Mesenchymal stem cell (in vitro differentiated cells and primary cell): Measurements from ENCODE around the gene ZP3.
"Not testable (repeated sequence)": the region's sequence is repeated elsewhere in the genome, so short reads cannot be mapped to it uniquely, and the experiment has no call there.

Source experiments
- DNase-seq: peaks from one replicate; pipeline ENCODE4 v3.0.0-alpha.2; 2013
- H2AFZ ChIP-seq: one replicate; pipeline ENCODE4 v1.6.1; 2013; ENCODE audit warnings: low read depth, mild to moderate bottlenecking, control low read depth, inconsistent platforms, low read length, moderate library complexity
- H2AK5ac ChIP-seq: 2 replicates; pipeline ENCODE4 v1.6.1; 2013; ENCODE audit warnings: low read length, moderate library complexity, mild to moderate bottlenecking, inconsistent platforms; ENCODE audit not compliant: severe bottlenecking
- H2BK120ac ChIP-seq: one replicate; pipeline ENCODE4 v1.6.1; 2013; ENCODE audit warnings: low read depth, mild to moderate bottlenecking, inconsistent platforms, low read length, moderate library complexity
- H2BK12ac ChIP-seq, 2 experiments: one replicate each; pipeline ENCODE4 v1.6.1; 2013; ENCODE audit warnings: inconsistent platforms in 2 of 2, low read length in 2 of 2, mild to moderate bottlenecking in 2 of 2, moderate library complexity in 2 of 2, control low read depth in 1 of 2
- H2BK15ac ChIP-seq: one replicate; pipeline ENCODE4 v1.6.1; 2013; ENCODE audit warnings: mild to moderate bottlenecking, low read depth, inconsistent platforms; ENCODE audit not compliant: poor library complexity, severe bottlenecking
- H2BK5ac ChIP-seq: 2 replicates; pipeline ENCODE4 v1.6.1; 2013; ENCODE audit warnings: low read depth, mild to moderate bottlenecking, low read length, control low read depth, inconsistent platforms; ENCODE audit not compliant: poor library complexity, severe bottlenecking
- H3K14ac ChIP-seq, 2 experiments: one replicate each; pipeline ENCODE4 v1.6.1; 2013; ENCODE audit warnings: inconsistent platforms in 2 of 2, low read length in 2 of 2, control low read depth in 1 of 2, mild to moderate bottlenecking in 1 of 2, moderate library complexity in 1 of 2
- H3K18ac ChIP-seq, 2 experiments: one replicate each; pipeline ENCODE4 v1.6.1; 2013; ENCODE audit warnings: inconsistent platforms in 2 of 2, low read length in 2 of 2, control low read depth in 1 of 2, low read depth in 1 of 2, mild to moderate bottlenecking in 1 of 2
- H3K23ac ChIP-seq, 2 experiments: one replicate each; pipeline ENCODE4 v1.6.1; 2013; ENCODE audit warnings: inconsistent platforms in 2 of 2, low read length in 2 of 2, mild to moderate bottlenecking in 2 of 2, moderate library complexity in 2 of 2, control low read depth in 1 of 2
- H3K27ac ChIP-seq: 2 replicates; pipeline ENCODE4 v1.5.1; 2013; ENCODE audit warnings: mild to moderate bottlenecking, moderate library complexity, low read length, control low read depth, inconsistent platforms; ENCODE audit not compliant: poor library complexity, severe bottlenecking
- H3K27me3 ChIP-seq, 2 experiments: 2 replicates each; pipeline versions ENCODE4 v1.6.1 to v1.7.0; 2013; ENCODE audit warnings: low read length in 2 of 2, mild to moderate bottlenecking in 2 of 2, moderate library complexity in 2 of 2, control low read depth in 1 of 2, inconsistent platforms in 1 of 2; ENCODE audit not compliant: control insufficient read depth in 1 of 2, insufficient read depth in 1 of 2
- H3K36me3 ChIP-seq, 2 experiments: 2 replicates each; pipeline versions ENCODE4 v1.6.1 to v1.7.0; 2013; ENCODE audit warnings: low read length in 2 of 2, control low read depth in 1 of 2, inconsistent platforms in 1 of 2, low read depth in 1 of 2, mild to moderate bottlenecking in 1 of 2; ENCODE audit not compliant: insufficient read depth in 2 of 2, control insufficient read depth in 1 of 2
- H3K4ac ChIP-seq, 2 experiments: one replicate each; pipeline ENCODE4 v1.6.1; 2013; ENCODE audit warnings: inconsistent platforms in 2 of 2, low read length in 2 of 2, mild to moderate bottlenecking in 2 of 2, moderate library complexity in 2 of 2, control low read depth in 1 of 2, low read depth in 1 of 2
- H3K4me1 ChIP-seq: 2 replicates; pipeline ENCODE4 v1.6.1; 2013; ENCODE audit warnings: low read depth, low read length, control low read depth; ENCODE audit not compliant: control insufficient read depth, insufficient read depth
- H3K4me2 ChIP-seq: 2 replicates; pipeline ENCODE4 v1.6.1; 2013; ENCODE audit warnings: low read length, mild to moderate bottlenecking, inconsistent platforms; ENCODE audit not compliant: poor library complexity, severe bottlenecking
- H3K4me3 ChIP-seq, 2 experiments: 2 replicates each; pipeline versions ENCODE4 v1.5.1 to v1.7.0; 2013; ENCODE audit warnings: low read length in 2 of 2, mild to moderate bottlenecking in 2 of 2, control low read depth in 1 of 2, low read depth in 1 of 2; ENCODE audit not compliant: insufficient read depth in 1 of 2
- H3K79me1 ChIP-seq: replicated peaks from 2 replicates; pipeline ENCODE4 v1.6.1; 2013; ENCODE audit warnings: mild to moderate bottlenecking, control low read depth, low read length, inconsistent platforms; ENCODE audit not compliant: poor library complexity, severe bottlenecking
- H3K9ac ChIP-seq: 2 replicates; pipeline ENCODE4 v1.7.0; 2013; ENCODE audit warnings: mild to moderate bottlenecking, low read length, moderate library complexity
- H3K9me3 ChIP-seq: 2 replicates; pipeline ENCODE4 v1.7.0; 2013; ENCODE audit warnings: mild to moderate bottlenecking, low read length; ENCODE audit not compliant: control insufficient read depth
- H4K8ac ChIP-seq: one replicate; pipeline ENCODE4 v1.6.1; 2013; ENCODE audit warnings: inconsistent platforms, mild to moderate bottlenecking, low read length, moderate library complexity
- H4K91ac ChIP-seq: one replicate; pipeline ENCODE4 v1.6.1; 2013; ENCODE audit warnings: mild to moderate bottlenecking, low read length, inconsistent platforms
- WGBS: methylation state at CpG from one replicate; pipeline ENCODE4 v1.1.7; 2013; ENCODE audit warnings: mixed read lengths; 5-methylcytosine and 5-hydroxymethylcytosine counted together

ZP3 gene

DNA sequence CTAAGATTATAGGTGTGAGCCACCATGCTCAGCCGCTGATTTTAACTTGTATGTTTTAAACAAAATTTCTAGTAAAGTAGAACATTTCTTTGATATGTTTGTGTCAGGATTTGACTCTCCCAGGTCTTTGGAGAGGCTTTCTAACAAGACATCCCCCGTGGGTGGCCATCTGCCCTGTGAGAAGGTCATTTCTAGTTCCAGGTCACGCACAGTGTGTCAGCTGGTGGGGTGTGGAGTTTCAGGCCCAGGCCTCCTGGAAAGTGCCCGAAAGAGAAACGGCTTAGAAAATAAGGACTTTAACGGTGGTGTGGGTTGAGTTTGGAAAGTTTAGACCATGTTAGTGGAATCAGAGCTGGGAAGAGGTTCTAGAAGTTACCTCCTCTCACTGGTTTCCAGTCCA lies 48.3 kb downstream of the ZP3 start:
- not testable (repeated sequence) for H3K4ac ChIP-seq, H2BK120ac ChIP-seq, H3K4me3 ChIP-seq, H3K4me1 ChIP-seq, H3K27me3 ChIP-seq, H4K91ac ChIP-seq, H3K23ac ChIP-seq, H3K14ac ChIP-seq, H2BK15ac ChIP-seq, H3K18ac ChIP-seq, H2BK12ac ChIP-seq, H3K9ac ChIP-seq, DNase-seq, H2BK5ac ChIP-seq, H3K36me3 ChIP-seq, H3K79me1 ChIP-seq, H3K4me2 ChIP-seq, H4K8ac ChIP-seq, H3K27ac ChIP-seq, H2AK5ac ChIP-seq, H3K9me3 ChIP-seq, H2AFZ ChIP-seq
- no CpG with 5 or more reads among the region's 6 CpGs for WGBS

DNA sequence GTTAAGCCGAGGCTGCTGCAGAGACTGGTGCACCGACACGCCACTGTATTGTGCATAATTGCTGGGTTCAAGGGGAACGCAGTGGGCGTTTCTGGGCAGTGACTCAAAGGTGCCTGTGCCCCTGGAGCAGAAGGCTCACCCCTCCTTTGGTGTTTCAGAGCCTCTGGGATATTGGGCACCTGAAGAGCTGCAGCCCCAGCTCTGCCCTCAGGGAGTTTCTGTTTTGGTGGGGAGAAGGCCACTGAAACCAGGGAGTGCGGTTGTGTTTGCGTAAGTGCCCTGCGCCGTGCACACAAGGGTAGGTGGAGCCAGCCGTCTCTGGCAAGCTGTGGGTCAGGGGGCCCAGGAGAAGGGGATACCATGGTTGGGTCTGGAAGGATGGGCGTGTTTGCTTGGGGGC lies 51.5 kb downstream of the ZP3 start:
- not testable (repeated sequence) for H3K23ac ChIP-seq, DNase-seq, H3K27ac ChIP-seq, H2BK15ac ChIP-seq, H4K8ac ChIP-seq, H4K91ac ChIP-seq, H3K14ac ChIP-seq, H2BK5ac ChIP-seq, H3K79me1 ChIP-seq, H3K9ac ChIP-seq, H2BK120ac ChIP-seq, H3K9me3 ChIP-seq, H3K4ac ChIP-seq, H3K36me3 ChIP-seq, H2AK5ac ChIP-seq, H2AFZ ChIP-seq, H2BK12ac ChIP-seq, H3K18ac ChIP-seq, H3K4me1 ChIP-seq, H3K4me3 ChIP-seq, H3K4me2 ChIP-seq, H3K27me3 ChIP-seq
- WGBS = 100% methylated on average over 1 of the region's 11 CpGs

DNA sequence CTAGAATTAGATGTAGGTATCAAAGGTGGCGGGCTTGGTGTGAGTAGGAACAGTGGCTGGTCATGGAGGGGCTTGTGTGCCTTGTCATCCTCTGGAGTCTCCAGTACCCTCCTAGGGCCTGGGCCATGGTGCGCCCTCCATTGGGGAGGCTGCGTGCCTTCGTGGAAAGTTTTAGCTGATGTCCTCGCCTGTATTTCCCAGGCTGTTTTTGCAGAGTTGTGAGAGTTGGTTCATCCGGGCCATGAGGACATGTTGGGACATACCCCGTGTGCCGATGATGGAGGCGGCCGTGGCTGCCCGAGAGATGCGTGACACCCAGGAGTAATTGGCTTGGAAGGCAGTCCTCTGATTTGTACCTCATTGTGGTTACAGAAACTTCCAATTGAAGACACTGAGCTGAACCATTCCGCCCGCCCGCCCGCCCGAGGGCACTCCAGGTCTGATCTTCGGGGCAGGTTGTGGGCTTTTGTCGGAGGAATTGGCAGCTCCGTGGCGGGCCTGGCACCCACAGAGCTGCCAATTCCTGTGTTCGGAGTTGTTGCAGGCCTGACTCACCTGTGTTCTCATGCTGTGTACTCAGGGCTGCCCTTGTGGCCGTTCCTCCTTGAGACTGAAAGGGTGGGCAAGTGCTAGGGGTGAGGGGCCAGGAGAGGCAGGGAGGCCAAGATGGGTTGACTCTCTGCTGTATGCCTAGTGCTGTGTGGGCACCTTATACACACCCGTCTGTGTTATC lies 52.2 kb downstream of the ZP3 start:
- not testable (repeated sequence) for H2BK120ac ChIP-seq, H3K23ac ChIP-seq, H3K4me3 ChIP-seq, H3K27me3 ChIP-seq, H3K36me3 ChIP-seq, H3K4me2 ChIP-seq, H2BK15ac ChIP-seq, H3K4ac ChIP-seq, H3K4me1 ChIP-seq, H3K9me3 ChIP-seq, DNase-seq, H2AFZ ChIP-seq, H3K18ac ChIP-seq, H2BK12ac ChIP-seq, H2BK5ac ChIP-seq, H2AK5ac ChIP-seq, H3K79me1 ChIP-seq, H3K14ac ChIP-seq, H3K27ac ChIP-seq, H4K91ac ChIP-seq, H3K9ac ChIP-seq, H4K8ac ChIP-seq
- 96% methylated on average over 6 of the region's 24 CpGs for WGBS

DNA sequence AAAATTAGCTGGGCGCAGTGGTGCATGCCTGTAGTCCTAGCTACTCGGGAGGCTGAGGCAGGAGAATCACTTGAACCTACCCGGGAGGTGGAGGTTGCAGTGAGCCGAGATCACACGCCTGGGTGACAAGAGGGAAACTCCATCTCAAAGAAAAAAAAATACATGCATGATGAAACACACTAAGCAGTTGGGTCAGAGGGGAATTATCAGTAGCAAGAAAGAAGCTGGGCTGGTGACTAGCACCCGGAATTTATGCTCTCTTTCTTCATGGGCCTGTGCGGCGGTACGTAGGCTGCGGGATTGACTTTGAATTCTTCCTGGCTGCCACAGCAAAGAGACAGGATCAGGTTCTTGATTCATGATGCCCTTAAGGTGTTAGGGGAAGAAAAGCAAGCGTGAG lies 54.9 kb downstream of the ZP3 start:
- 90% methylated on average over 2 of the region's 11 CpGs for WGBS
- not testable (repeated sequence) for H2AK5ac ChIP-seq, H3K27me3 ChIP-seq, H3K4me3 ChIP-seq, H3K9me3 ChIP-seq, H3K27ac ChIP-seq, H3K23ac ChIP-seq, H3K4me1 ChIP-seq, H3K9ac ChIP-seq, H3K79me1 ChIP-seq, H2BK5ac ChIP-seq, H3K4ac ChIP-seq, H2BK12ac ChIP-seq, H4K91ac ChIP-seq, H3K14ac ChIP-seq, H2BK120ac ChIP-seq, H4K8ac ChIP-seq, H3K4me2 ChIP-seq, DNase-seq, H3K18ac ChIP-seq, H2AFZ ChIP-seq, H2BK15ac ChIP-seq
- peaks cover 9 to 17% of the 10 kb centered on the region in 2 experiments for H3K36me3 ChIP-seq
